Measurements from ENCODE around the gene MARCHF3.
A peak's percentile ranks its signal among the peaks of the same experiment; 100 is the strongest.

The MARCHF3 gene

DNA sequence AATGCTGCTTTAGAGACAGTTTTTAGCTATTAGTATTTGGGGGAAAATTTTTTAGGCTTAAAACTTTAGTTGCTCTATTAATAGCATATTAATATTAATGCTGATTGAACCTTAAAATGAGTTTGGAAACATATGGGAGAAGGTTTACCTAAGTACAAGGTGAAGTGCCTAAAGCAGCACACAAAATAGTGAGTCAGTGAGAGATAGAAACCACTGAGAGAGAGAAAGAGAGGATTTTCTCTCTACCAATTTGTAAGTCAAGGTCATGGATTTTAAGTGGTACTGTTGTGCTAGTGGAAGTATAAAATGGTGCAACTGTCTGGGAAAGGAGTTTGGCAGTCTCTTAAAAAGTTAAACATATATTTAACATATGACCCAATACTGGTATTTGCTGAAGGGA, 64.9 kb downstream of the MARCHF3 start:
- in situ Hi-C loops (cut with HindIII; ENCODE audit: low sequenced_read_pairs), result no loop called here
- TF ChIP-seq, protein P1, sequence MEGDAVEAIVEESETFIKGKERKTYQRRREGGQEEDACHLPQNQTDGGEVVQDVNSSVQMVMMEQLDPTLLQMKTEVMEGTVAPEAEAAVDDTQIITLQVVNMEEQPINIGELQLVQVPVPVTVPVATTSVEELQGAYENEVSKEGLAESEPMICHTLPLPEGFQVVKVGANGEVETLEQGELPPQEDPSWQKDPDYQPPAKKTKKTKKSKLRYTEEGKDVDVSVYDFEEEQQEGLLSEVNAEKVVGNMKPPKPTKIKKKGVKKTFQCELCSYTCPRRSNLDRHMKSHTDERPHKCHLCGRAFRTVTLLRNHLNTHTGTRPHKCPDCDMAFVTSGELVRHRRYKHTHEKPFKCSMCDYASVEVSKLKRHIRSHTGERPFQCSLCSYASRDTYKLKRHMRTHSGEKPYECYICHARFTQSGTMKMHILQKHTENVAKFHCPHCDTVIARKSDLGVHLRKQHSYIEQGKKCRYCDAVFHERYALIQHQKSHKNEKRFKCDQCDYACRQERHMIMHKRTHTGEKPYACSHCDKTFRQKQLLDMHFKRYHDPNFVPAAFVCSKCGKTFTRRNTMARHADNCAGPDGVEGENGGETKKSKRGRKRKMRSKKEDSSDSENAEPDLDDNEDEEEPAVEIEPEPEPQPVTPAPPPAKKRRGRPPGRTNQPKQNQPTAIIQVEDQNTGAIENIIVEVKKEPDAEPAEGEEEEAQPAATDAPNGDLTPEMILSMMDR (IDR thresholded peaks at IDR 0.05; ENCODE audit: low read depth, low read length, missing control alignments), result no peak

DNA sequence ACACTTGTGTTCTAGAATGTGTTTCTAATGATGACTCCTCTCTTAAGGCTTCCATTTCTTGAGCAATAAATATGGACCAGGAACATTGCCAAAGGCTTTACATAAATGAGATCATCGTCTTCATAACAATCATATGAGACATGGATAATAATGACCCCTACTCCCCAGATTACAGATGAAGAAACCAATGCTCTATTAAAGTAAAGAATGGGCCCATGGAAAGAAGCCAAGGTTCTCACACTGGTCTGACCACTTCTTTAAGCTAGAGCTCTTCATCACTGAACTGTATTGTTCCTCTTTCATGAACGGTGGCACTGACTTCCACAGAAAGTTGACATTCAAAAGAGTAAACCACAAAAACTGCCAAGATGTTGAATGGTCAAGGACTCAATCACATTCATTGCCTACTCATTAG, 65.3 kb downstream of the MARCHF3 start:
- no peak overlapping the region for H3K4me3 ChIP-seq (ENCODE audit: low read depth, low read length)
- DNase-seq (ENCODE audit: low read depth), result peak; percentile 41
- TF ChIP-seq, protein P1 (IDR thresholded peaks at IDR 0.05; ENCODE audit: low read depth, low read length, missing control alignments), result no peak
- in situ Hi-C loops (cut with HindIII; ENCODE audit: low sequenced_read_pairs), result no loop called here

More for the DNA sequence above, 64.9 kb downstream of the MARCHF3 start:
- no peak overlapping the region for H3K4me3 ChIP-seq (ENCODE audit: low read depth, low read length)
- no peak for DNase-seq (ENCODE audit: low read depth)

DNA sequence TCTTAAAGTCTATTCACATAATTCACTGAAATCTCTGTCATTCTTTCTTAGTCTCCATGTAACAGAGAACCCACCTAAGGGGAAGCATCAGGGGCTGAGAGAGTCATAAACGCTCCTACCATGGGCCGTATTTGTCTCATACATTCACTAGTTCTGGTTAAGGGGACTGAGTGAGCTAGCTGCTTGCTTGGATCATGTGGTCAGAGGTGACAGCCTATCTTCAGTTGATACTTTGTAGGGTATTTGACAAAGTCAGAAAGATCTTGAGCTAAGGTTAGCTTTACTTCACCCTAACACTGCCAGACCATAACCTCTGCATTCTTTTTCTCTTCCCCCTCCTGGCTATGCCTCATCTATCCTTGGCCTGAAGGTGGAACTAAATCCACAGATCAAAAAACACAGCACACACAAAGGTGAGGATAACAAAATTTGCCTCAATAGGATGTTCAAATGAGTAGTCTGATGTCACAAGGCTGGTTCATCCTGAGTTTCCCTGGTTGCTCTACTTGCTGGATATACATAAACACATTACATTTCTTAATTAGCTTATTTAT, 66.5 kb downstream of the MARCHF3 start:
- H3K4me3 ChIP-seq (ENCODE audit: low read depth, low read length), result no peak overlapping the region
- TF ChIP-seq, protein P1 (IDR thresholded peaks at IDR 0.05; ENCODE audit: low read depth, low read length, missing control alignments), result no peak
- no peak for DNase-seq (ENCODE audit: low read depth)
- in situ Hi-C loops (cut with HindIII; ENCODE audit: low sequenced_read_pairs), result no loop called here

DNA sequence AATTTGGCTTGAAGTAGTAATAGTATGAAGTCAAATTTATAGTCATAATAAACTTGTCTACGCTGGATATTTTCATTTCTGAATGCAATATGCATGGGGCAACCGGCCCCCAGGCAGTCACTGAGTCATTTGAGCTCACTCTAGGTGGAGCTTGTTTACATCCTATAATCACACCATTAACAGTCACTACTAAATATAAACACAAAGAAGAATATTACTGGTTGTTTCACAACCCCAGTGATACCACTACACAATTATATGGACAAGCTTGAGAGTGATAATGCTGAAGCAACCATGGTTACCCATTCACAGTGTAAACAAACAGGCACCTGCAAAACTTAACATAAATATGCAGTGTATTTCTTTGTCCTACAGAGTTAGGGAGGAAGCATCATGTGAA, 68.7 kb downstream of the MARCHF3 start:
- TF ChIP-seq, protein P1 (IDR thresholded peaks at IDR 0.05; ENCODE audit: low read depth, low read length, missing control alignments), result no peak
- DNase-seq (ENCODE audit: low read depth), result no peak
- in situ Hi-C loops (cut with HindIII; ENCODE audit: low sequenced_read_pairs), result no loop called here
- H3K4me3 ChIP-seq (ENCODE audit: low read depth, low read length), result no peak overlapping the region

DNA sequence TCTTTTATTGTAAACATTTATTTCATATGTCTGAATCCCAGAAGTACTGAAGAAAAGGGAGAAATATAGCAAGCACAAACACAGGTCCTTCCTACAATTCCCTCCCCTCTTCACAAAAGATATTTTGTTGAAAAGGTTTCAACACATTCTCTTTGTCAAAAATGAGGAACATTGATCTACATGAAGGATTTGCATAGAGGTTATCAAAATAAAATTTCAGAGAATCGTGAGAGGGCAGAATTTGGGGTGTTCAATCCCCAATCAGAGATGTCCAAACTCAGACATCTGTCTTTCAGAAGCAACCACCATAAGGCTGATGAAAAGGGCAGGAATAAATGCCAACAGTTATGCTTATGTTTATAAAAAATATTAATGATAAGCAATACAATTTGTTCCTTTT, 69.2 kb downstream of the MARCHF3 start:
- DNase-seq (ENCODE audit: low read depth), result no peak
- in situ Hi-C loops (cut with HindIII; ENCODE audit: low sequenced_read_pairs), result no loop called here
- H3K4me3 ChIP-seq (ENCODE audit: low read depth, low read length), result no peak overlapping the region
- TF ChIP-seq, protein P1 (IDR thresholded peaks at IDR 0.05; ENCODE audit: low read depth, low read length, missing control alignments), result no peak

DNA sequence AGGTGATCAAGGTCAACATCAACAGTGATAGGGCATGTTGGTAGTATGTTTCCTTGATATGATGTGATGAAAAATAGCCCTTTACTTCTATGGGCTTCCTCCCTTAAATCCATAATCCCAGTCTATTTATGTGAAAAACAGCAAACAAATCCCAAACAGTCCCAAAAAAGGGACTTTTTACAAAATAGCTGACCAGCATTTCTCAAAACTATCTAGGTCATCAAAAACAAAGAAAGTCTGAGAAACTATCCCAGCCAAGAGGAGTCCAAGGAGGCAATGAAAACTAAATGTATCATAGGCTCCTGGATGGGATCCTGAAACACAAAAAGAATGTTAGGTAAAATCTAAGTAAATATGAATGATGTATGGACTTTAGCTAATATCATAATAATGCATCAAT, 71.2 kb downstream of the MARCHF3 start:
- TF ChIP-seq, protein P1 (IDR thresholded peaks at IDR 0.05; ENCODE audit: low read depth, low read length, missing control alignments), result no peak
- in situ Hi-C loops (cut with HindIII; ENCODE audit: low sequenced_read_pairs), result no loop called here
- DNase-seq (ENCODE audit: low read depth), result no peak
- no peak overlapping the region for H3K4me3 ChIP-seq (ENCODE audit: low read depth, low read length)

Data from astrocyte of the cerebellum (primary cell).